Stomach (tissue), 4 donors: ENCODE data around the gene TRIM25.

Experiments
- EP300 ChIP-seq: sonication (generic); formaldehyde crosslinking; IDR thresholded peaks from one replicate; pipeline ENCODE4 v1.6.1; 2017; ENCODE audit warnings: antibody characterized with exemption
- TF ChIP-seq, protein P1 (sequence below), 7 experiments: fragments of 450-650 bp in 4 of 7; fragments of 200-600 bp in 3 of 7; sonication (generic) in 3 of 7; IDR thresholded peaks; one replicate each; pipeline ENCODE4 v1.5.1; 2016 to 2019; ENCODE audit warnings: antibody characterized with exemption in 7 of 7, control low read depth in 2 of 7, mild to moderate bottlenecking in 1 of 7

DNA sequence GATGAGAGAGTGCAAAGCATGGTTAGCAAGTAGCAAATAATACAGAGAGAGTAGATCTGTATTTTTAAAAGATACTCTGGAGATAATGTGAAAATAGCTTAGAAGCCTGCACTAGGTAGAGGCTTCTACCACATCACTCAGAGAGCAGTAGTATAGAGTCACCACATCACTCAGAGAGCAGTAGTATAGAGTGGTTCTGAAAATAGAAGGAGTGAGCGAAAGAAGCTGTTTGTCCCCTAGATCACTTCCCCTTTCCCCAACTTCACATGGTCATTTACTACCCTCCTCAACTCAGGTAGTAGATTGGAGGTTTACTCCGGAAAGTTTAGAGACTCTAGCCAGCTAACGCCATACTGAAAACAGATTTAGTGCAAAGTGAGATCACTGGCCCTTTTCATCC is 62.8 kb downstream of the TRIM25 start:
- TF ChIP-seq, protein P1, sequence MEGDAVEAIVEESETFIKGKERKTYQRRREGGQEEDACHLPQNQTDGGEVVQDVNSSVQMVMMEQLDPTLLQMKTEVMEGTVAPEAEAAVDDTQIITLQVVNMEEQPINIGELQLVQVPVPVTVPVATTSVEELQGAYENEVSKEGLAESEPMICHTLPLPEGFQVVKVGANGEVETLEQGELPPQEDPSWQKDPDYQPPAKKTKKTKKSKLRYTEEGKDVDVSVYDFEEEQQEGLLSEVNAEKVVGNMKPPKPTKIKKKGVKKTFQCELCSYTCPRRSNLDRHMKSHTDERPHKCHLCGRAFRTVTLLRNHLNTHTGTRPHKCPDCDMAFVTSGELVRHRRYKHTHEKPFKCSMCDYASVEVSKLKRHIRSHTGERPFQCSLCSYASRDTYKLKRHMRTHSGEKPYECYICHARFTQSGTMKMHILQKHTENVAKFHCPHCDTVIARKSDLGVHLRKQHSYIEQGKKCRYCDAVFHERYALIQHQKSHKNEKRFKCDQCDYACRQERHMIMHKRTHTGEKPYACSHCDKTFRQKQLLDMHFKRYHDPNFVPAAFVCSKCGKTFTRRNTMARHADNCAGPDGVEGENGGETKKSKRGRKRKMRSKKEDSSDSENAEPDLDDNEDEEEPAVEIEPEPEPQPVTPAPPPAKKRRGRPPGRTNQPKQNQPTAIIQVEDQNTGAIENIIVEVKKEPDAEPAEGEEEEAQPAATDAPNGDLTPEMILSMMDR (IDR thresholded peaks at IDR 0.05): no peak
- TF ChIP-seq EP300: no peak
